Transverse colon (tissue), 4 donors: Measurements from ENCODE around the gene DLG5. TPM values are rescaled to one million over a fixed set of nuclear protein-coding genes. Genes with fewer than 3 reads are reported as not detected.

Experiments used
- DNase-seq: peaks from one replicate; pipeline ENCODE4 v3.0.0-alpha.2; 2019
- H3K27ac ChIP-seq, 4 donors: fragments of 200-600 bp; sonication (generic); 2 replicates each; pipeline ENCODE4 v1.5.1; 2016 to 2018; ENCODE audit warnings: inconsistent platforms in 4 of 4
- H3K27me3 ChIP-seq: fragments of 200-600 bp; sonication (generic); 2 replicates; pipeline ENCODE4 v1.5.1; 2017; ENCODE audit warnings: inconsistent platforms
- H3K36me3 ChIP-seq, 4 donors: fragments of 200-600 bp; sonication (generic); 2 replicates each; pipeline ENCODE4 v1.5.1; 2017 to 2019; ENCODE audit warnings: inconsistent platforms in 4 of 4
- H3K4me1 ChIP-seq, 4 donors: fragments of 200-600 bp; sonication (generic); 2 replicates each; pipeline ENCODE4 v1.5.1; 2017 to 2020; ENCODE audit warnings: inconsistent platforms in 4 of 4
- H3K4me3 ChIP-seq, 4 donors: fragments of 200-600 bp; sonication (generic); 1 replicate in 1 of 4; 2 replicates in 3 of 4; pipeline versions ENCODE4 v1.5.1 to v1.6.1; 2017 to 2019; ENCODE audit warnings: inconsistent platforms in 4 of 4
- H3K9me3 ChIP-seq, 2 donors: fragments of 200-600 bp; sonication (generic); 2 replicates each; pipeline ENCODE4 v1.5.1; 2017 to 2019; ENCODE audit warnings: inconsistent platforms in 2 of 2
- CTCF ChIP-seq, 5 experiments: fragments of 200-600 bp in 3 of 5; fragments of 450-650 bp in 2 of 5; sonication (generic) in 3 of 5; IDR thresholded peaks; 1 replicate in 2 of 5; 2 replicates in 3 of 5; pipeline ENCODE4 v1.5.1; 2016 to 2017; ENCODE audit warnings: antibody characterized with exemption in 5 of 5, inconsistent platforms in 3 of 5, mild to moderate bottlenecking in 2 of 5, moderate library complexity in 1 of 5
- EP300 ChIP-seq: sonication (generic); formaldehyde crosslinking; IDR thresholded peaks from one replicate; pipeline ENCODE4 v1.6.1; 2017; ENCODE audit warnings: antibody characterized with exemption, low read depth
- POLR2A ChIP-seq: fragments of 450-650 bp; IDR thresholded peaks from one replicate; pipeline ENCODE4 v1.6.1; 2016; ENCODE audit warnings: antibody characterized with exemption, mild to moderate bottlenecking, moderate library complexity
- POLR2AphosphoS5 ChIP-seq, 3 donors: sonication (generic); formaldehyde crosslinking; IDR thresholded peaks; one replicate each; pipeline ENCODE4 v1.6.1; 2016; ENCODE audit warnings: antibody characterized with exemption in 3 of 3
- WGBS, 2 donors: methylation state at CpG; one replicate each; pipeline ENCODE4 v1.1.5; 2018; ENCODE audit warnings: low coverage in 1 of 2; 5-methylcytosine and 5-hydroxymethylcytosine counted together
- in situ Hi-C, 4 donors: fragments of 200-750 bp; cut with MboI; loops; one replicate each; pipeline versions ENCODE4 v1.15.0 to v1.15.1; 2017; ENCODE audit warnings: low sequenced_read_pairs in 3 of 4, low pct_ligation_motif_present in 1 of 4, low pct_unique_long_range_greater_than_20kb in 1 of 4
- intact Hi-C: fragments of 100-400 bp; cut with DNase I; formaldehyde crosslinking; loops from one replicate; pipeline ENCODE4 v1.15.1; 2023; ENCODE audit warnings: low total_unique reads
- total RNA-seq, 4 donors: library from RNA; depleted of rRNA; stranded (reverse); fragments of >200 nt; gene quantifications; one replicate each; pipeline ENCODE4 v1.1.0, GENCODE V29; 2016

The DLG5 gene
- total RNA-seq, 4 donors from 2014 or later: 31.4 to 90.1 (median 44.6) TPM

- H3K36me3 ChIP-seq: no peaks in the 10 kb centered on the region
- H3K27me3 ChIP-seq: no peaks in the 10 kb centered on the region
- no peak overlapping the region for H3K4me3 ChIP-seq
- no peak overlapping the region for H3K27ac ChIP-seq
- H3K9me3 ChIP-seq: no peaks in the 10 kb centered on the region
- in situ Hi-C loops: loop anchor here in 1 of 4 donors (25.0 kb wide), 1 partner anchor 100 kb away; no protein-coding TSS in a partner anchor
- no peak for DNase-seq
- TF ChIP-seq EP300 (no peak), POLR2AphosphoS5 (IDR thresholded peaks at IDR 0.05) (no peak), CTCF (IDR thresholded peaks at IDR 0.05) (no peak), POLR2A (no peak)
- WGBS, 2 donors: 86% methylated on average over 2 of the region's 2 CpGs; no CpG with 5 or more reads in 1 of the 2 donors
- peaks cover 5 to 28% (median 12%) of the 10 kb centered on the region in 4 donors for H3K4me1 ChIP-seq
- intact Hi-C loops: no loop called here
Measured at GRCh38 chr10:77862595-77862994, 64.0 kb downstream of the DLG5 start.

- no peak for TF ChIP-seq POLR2A
- TF ChIP-seq POLR2AphosphoS5 (IDR thresholded peaks at IDR 0.05): no peak
- no peak for TF ChIP-seq EP300
- intact Hi-C loops (no loop called here), in situ Hi-C loops (loop anchor here in 1 of 4 donors (25.0 kb wide), 1 partner anchor 101 kb away; no protein-coding TSS in a partner anchor)
- Histone ChIP-seq H3K4me3 (no peak overlapping the region), H3K36me3 (no peaks in the 10 kb centered on the region), H3K27me3 (no peaks in the 10 kb centered on the region), H3K9me3 (no peaks in the 10 kb centered on the region), H3K4me1 (peaks cover 5 to 22% (median 11%) of the 10 kb centered on the region in 4 donors), H3K27ac (peak overlapping the region in 1 of 4 donors; percentile 8)
- no peak for DNase-seq
- 61 to 80% methylated on average over 1 to 6 of the region's 6 CpGs for WGBS, 2 donors
Measured at GRCh38 chr10:77861366-77861765, 65.2 kb downstream of the DLG5 start.

- no peaks in the 10 kb centered on the region for H3K36me3 ChIP-seq
Measured at GRCh38 chr10:77859865-77860282, 66.7 kb downstream of the DLG5 start.

GRCh38 chr10:77859200-77859864 is 67.2 kb downstream of the DLG5 start:
- WGBS, 2 donors: 83 to 86% methylated on average over 4 to 7 of the region's 7 CpGs
- H3K36me3 ChIP-seq: no peaks in the 10 kb centered on the region
- intact Hi-C loops (no loop called here), in situ Hi-C loops (loop anchor here in 1 of 4 donors (25.0 kb wide), 1 partner anchor 103 kb away; no protein-coding TSS in a partner anchor)
- peaks cover 0 to 5% (median 2%) of the 10 kb centered on the region in 4 donors for H3K4me1 ChIP-seq
- H3K27ac ChIP-seq: no peak overlapping the region
- no peak overlapping the region for H3K4me3 ChIP-seq
- no peaks in the 10 kb centered on the region for H3K27me3 ChIP-seq
- DNase-seq: no peak
- no peaks in the 10 kb centered on the region for H3K9me3 ChIP-seq
- TF ChIP-seq POLR2AphosphoS5 (IDR thresholded peaks at IDR 0.05) (no peak), CTCF (IDR thresholded peaks at IDR 0.05) (no peak), POLR2A (no peak), EP300 (no peak)

More at GRCh38 chr10:77859865-77860282, 66.7 kb downstream of the DLG5 start:
- Histone ChIP-seq H3K4me3 (no peak overlapping the region), H3K9me3 (no peaks in the 10 kb centered on the region), H3K27me3 (no peaks in the 10 kb centered on the region), H3K4me1 (peaks cover 0 to 7% (median 2%) of the 10 kb centered on the region in 4 donors), H3K27ac (no peak overlapping the region)
- in situ Hi-C loops: loop anchor here in 1 of 4 donors (25.0 kb wide), 1 partner anchor 102 kb away; no protein-coding TSS in a partner anchor
- TF ChIP-seq POLR2A: no peak
- TF ChIP-seq CTCF (IDR thresholded peaks at IDR 0.05): no peak
- no peak for TF ChIP-seq POLR2AphosphoS5 (IDR thresholded peaks at IDR 0.05)
- no peak for TF ChIP-seq EP300
- intact Hi-C loops: no loop called here
- no peak for DNase-seq
- 90% methylated on average over 4 of the region's 4 CpGs; no CpG with 5 or more reads in 1 of the 2 donors for WGBS, 2 donors
